Raji (cell line): ENCODE results near the gene EPAS1.

ENCODE experiments used
- POLR2A ChIP-seq: IDR thresholded peaks from 2 replicates; pipeline ENCODE4 v1.6.1; 2011; ENCODE audit warnings: low read depth, low read length, control low read depth; ENCODE audit not compliant: insufficient read depth

EPAS1 gene

DNA sequence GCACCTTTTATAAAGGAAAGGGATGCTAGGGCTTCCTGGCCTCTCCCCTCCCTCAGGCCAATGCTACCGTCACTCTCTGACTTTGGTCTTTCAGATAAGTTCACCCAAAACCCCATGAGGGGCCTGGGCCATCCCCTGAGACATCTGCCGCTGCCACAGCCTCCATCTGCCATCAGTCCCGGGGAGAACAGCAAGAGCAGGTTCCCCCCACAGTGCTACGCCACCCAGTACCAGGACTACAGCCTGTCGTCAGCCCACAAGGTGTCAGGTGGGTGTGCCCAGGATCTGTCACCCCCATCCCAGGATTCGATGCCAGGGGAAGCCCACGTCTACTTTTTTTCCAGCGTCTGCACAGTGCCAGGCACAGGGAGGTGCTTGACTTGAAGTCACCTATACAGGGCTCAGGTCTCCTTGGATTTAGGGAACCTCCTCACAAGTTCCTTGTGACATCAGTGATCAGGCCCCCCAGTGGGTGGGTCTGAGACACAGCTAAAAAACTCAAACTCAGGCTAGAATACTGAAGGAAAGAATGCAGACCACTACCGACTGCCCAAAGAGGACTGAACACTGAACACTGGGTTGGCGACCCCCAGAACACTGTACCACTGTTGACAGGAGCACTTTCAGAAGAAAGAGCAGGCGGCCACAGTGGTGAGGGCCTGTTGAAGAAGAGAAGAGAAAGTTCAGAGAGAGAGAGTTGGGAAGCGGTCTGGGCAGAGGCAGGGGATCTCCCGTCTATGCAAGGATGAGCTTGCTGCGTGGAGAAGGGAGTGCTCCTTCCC lies 85.3 kb downstream of the EPAS1 start:
- TF ChIP-seq POLR2A: no peak

GRCh38 chr2:46383113-46383395 lies 85.8 kb downstream of the EPAS1 start:
- no peak for TF ChIP-seq POLR2A

DNA sequence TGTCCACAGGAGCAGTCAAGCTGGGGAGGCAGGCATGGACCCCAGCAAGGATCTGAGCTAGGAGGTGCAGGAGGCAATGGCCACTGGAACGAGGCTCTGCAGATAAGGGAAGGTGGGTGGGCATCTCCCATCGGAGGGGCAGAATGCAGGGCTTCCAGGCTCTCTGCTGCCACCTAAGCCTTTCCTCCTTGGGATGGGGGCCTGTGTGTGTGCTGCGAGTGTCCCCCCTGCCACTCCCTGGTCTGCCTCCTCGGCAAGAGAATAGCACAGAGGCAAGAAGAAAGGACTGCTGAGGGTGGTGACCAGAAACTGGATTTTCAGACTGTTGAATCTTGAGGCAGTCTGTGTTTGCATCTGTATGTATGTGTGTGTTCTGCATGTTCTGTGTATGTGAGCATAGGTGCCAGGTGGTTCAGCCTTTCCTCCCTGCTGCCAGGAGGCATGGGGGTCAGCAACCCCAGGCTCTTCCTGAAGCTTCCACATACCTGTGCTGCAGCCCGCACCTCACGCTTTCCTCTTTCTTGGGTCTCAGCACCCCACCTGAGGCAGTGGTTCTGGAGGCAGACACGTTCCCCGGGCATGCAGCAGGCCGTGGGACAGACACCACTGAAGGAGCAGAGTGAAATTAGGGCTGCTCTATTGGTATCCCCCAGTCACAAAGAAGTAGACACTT lies 86.7 kb downstream of the EPAS1 start:
- no peak for TF ChIP-seq POLR2A

DNA sequence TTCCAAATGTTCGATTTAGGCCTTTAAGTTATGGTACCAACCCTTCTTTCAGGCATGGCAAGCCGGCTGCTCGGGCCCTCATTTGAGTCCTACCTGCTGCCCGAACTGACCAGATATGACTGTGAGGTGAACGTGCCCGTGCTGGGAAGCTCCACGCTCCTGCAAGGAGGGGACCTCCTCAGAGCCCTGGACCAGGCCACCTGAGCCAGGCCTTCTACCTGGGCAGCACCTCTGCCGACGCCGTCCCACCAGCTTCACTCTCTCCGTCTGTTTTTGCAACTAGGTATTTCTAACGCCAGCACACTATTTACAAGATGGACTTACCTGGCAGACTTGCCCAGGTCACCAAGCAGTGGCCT lies 87.2 kb downstream of the EPAS1 start:
- TF ChIP-seq POLR2A: no peak

DNA sequence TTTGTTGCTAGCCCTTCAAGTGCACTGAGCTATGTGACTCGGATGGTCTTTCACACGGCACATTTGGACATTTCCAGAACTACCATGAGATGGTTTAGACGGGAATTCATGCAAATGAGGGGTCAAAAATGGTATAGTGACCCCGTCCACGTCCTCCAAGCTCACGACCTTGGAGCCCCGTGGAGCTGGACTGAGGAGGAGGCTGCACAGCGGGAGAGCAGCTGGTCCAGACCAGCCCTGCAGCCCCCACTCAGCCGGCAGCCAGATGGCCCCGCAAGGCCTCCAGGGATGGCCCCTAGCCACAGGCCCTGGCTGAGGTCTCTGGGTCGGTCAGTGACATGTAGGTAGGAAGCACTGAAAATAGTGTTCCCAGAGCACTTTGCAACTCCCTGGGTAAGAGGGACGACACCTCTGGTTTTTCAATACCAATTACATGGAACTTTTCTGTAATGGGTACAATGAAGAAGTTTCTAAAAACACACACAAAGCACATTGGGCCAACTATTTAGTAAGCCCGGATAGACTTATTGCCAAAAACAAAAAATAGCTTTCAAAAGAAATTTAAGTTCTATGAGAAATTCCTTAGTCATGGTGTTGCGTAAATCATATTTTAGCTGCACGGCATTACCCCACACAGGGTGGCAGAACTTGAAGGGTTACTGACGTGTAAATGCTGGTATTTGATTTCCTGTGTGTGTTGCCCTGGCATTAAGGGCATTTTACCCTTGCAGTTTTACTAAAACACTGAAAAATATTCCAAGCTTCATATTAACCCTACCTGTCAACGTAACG lies 88.8 kb downstream of the EPAS1 start:
- no peak for TF ChIP-seq POLR2A

GRCh38 chr2:46386763-46387162 lies 89.6 kb downstream of the EPAS1 start:
- TF ChIP-seq POLR2A: no peak

GRCh38 chr2:46387292-46387691 lies 90.1 kb downstream of the EPAS1 start:
- TF ChIP-seq POLR2A: no peak

GRCh38 chr2:46387886-46388515 lies 90.8 kb downstream of the EPAS1 start:
- TF ChIP-seq POLR2A: no peak

GRCh38 chr2:46388881-46389280 lies 91.7 kb downstream of the EPAS1 start:
- no peak for TF ChIP-seq POLR2A

DNA sequence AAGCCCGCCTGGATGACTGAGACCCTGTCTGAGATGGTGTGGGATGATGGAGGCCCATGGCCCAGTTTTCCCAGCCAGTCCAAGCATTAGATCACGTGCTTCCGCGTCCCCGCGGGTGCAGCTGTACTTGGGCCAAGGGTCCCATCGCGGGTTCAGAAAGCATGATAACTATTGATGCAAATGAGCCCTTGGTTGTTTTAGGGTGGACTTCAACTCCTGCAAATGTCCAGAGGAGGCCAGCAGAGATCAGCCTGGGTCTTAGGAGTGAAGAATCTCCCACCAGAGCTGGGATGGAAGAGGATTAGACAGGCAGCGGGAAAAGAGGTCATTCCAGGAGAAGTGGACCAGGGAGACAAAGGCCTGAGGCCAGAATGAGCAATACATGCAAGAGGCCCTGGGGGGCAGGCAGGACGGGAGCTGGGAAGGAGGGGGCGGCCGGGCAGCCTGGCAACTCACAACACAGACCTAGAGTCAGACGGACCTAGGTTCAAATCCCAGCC lies 92.3 kb downstream of the EPAS1 start:
- no peak for TF ChIP-seq POLR2A

GRCh38 chr2:46390036-46390435 lies 92.8 kb downstream of the EPAS1 start:
- no peak for TF ChIP-seq POLR2A

GRCh38 chr2:46390901-46391395 lies 93.7 kb downstream of the EPAS1 start:
- TF ChIP-seq POLR2A: no peak

GRCh38 chr2:46392561-46393346 lies 95.5 kb downstream of the EPAS1 start:
- no peak for TF ChIP-seq POLR2A

- TF ChIP-seq POLR2A: no peak
These were observed 96.2 kb downstream of the EPAS1 start for GRCh38 chr2:46393347-46393820.

- no peak for TF ChIP-seq POLR2A
These were observed 96.7 kb downstream of the EPAS1 start for GRCh38 chr2:46393865-46394264.
